GM23338 (cell line): Measurements from ENCODE around the gene SPECC1. TPM values are rescaled to one million over a fixed set of nuclear protein-coding genes. Genes with fewer than 3 reads are reported as not detected.

Experiments
- ATAC-seq: fragments of 200-7000 bp; cut with Tn5 transposase; 3 replicates; pipeline ENCODE4 v1.9.1; 2020
- DNase-seq: peaks from one replicate; pipeline ENCODE4 v3.0.0-alpha.2; 2015; ENCODE audit warnings: low spot score
- H2AFZ ChIP-seq: fragments of 200-600 bp; sonication (generic); 2 replicates; pipeline ENCODE4 v1.8.0; 2016; ENCODE audit warnings: antibody characterized with exemption, mild to moderate bottlenecking, moderate library complexity
- H3F3A ChIP-seq: fragments of 200-600 bp; sonication (generic); replicated peaks from 2 replicates; pipeline ENCODE4 v1.8.0; 2017; ENCODE audit warnings: antibody characterized with exemption, mixed run types, low read depth
- H3K27ac ChIP-seq: fragments of 200-600 bp; sonication (generic); 2 replicates; pipeline ENCODE4 v1.6.1; 2016; ENCODE audit warnings: low read depth
- H3K27me3 ChIP-seq: fragments of 200-600 bp; sonication (generic); 2 replicates; pipeline ENCODE4 v1.8.0; 2016; ENCODE audit warnings: mild to moderate bottlenecking, mixed run types, moderate library complexity; ENCODE audit not compliant: insufficient read depth
- H3K36me3 ChIP-seq: fragments of 200-600 bp; sonication (generic); 2 replicates; pipeline ENCODE4 v1.8.0; 2016; ENCODE audit warnings: mild to moderate bottlenecking; ENCODE audit not compliant: insufficient read depth
- H3K4me1 ChIP-seq: fragments of 200-600 bp; sonication (generic); 2 replicates; pipeline ENCODE4 v1.8.0; 2016; ENCODE audit warnings: mild to moderate bottlenecking, moderate library complexity; ENCODE audit not compliant: insufficient read depth
- H3K4me2 ChIP-seq: fragments of 200-600 bp; sonication (generic); 2 replicates; pipeline ENCODE4 v1.7.1; 2017; ENCODE audit warnings: mixed run types
- H3K4me3 ChIP-seq: fragments of 200-600 bp; sonication (generic); 2 replicates; pipeline ENCODE4 v1.6.1; 2016; ENCODE audit warnings: mixed run types
- H3K79me2 ChIP-seq: fragments of 200-600 bp; sonication (generic); replicated peaks from 2 replicates; pipeline ENCODE4 v1.8.0; 2017; ENCODE audit warnings: mild to moderate bottlenecking; ENCODE audit not compliant: insufficient read depth
- H3K9me2 ChIP-seq: fragments of 200-600 bp; sonication (generic); 2 replicates; pipeline ENCODE4 v1.8.0; 2017; ENCODE audit not compliant: insufficient read depth
- H4K20me1 ChIP-seq: fragments of 200-600 bp; sonication (generic); replicated peaks from 2 replicates; pipeline ENCODE4 v1.8.0; 2017; ENCODE audit warnings: mild to moderate bottlenecking; ENCODE audit not compliant: insufficient read depth
- H3K27ac Mint-ChIP-seq: 2 replicates; pipeline ENCODE4 v1.8.0; 2020; ENCODE audit warnings: inconsistent platforms, mild to moderate bottlenecking, moderate library complexity, mixed read lengths
- H3K27me3 Mint-ChIP-seq: 3 replicates; pipeline ENCODE4 v1.8.0; 2022; ENCODE audit warnings: low read depth, mild to moderate bottlenecking, moderate library complexity, mixed read lengths, inconsistent platforms; ENCODE audit not compliant: insufficient read depth, poor library complexity
- H3K36me3 Mint-ChIP-seq: 3 replicates; pipeline ENCODE4 v1.8.0; 2021; ENCODE audit warnings: low read depth, mild to moderate bottlenecking, inconsistent platforms, moderate library complexity, mixed read lengths
- H3K4me1 Mint-ChIP-seq: 3 replicates; pipeline ENCODE4 v1.8.0; 2020; ENCODE audit warnings: mild to moderate bottlenecking, inconsistent platforms, mixed read lengths
- H3K4me3 Mint-ChIP-seq: 3 replicates; pipeline ENCODE4 v1.8.0; 2021; ENCODE audit warnings: moderate library complexity, mild to moderate bottlenecking, inconsistent platforms, mixed read lengths
- H3K9me3 Mint-ChIP-seq: 3 replicates; pipeline ENCODE4 v1.8.0; 2020; ENCODE audit warnings: moderate library complexity, mild to moderate bottlenecking, inconsistent platforms, mixed read lengths
- CREB1 ChIP-seq: fragments of 250-450 bp; sonication (Bioruptor Pico); IDR thresholded peaks from 2 replicates; pipeline ENCODE4 v1.5.0; 2020; ENCODE audit warnings: low read depth, mild to moderate bottlenecking, moderate library complexity
- CTCF ChIP-seq, 2 experiments: fragments of 200-600 bp in 1 of 2; sonication (generic) in 1 of 2; conservative IDR thresholded peaks; 2 replicates each; pipeline versions ENCODE4 v1.5.1 to v1.6.1; 2016 to 2017; ENCODE audit warnings: antibody characterized with exemption in 2 of 2, low read depth in 2 of 2, mild to moderate bottlenecking in 2 of 2, moderate library complexity in 1 of 2
- ETS1 ChIP-seq: IDR thresholded peaks from 2 replicates; pipeline ENCODE4 v1.6.1; 2016; ENCODE audit warnings: antibody characterized with exemption
- EZH2 ChIP-seq: fragments of 200-600 bp; sonication (generic); IDR thresholded peaks from one replicate; pipeline ENCODE4 v1.8.0; 2017; ENCODE audit warnings: antibody characterized with exemption, mild to moderate bottlenecking, low read depth; ENCODE audit not compliant: unreplicated experiment
- EZH2phosphoT487 ChIP-seq: fragments of 200-600 bp; sonication (generic); IDR thresholded peaks from one replicate; pipeline ENCODE4 v1.8.1; 2018; ENCODE audit warnings: antibody characterized with exemption; ENCODE audit not compliant: unreplicated experiment
- JUNB ChIP-seq: IDR thresholded peaks from one replicate; pipeline ENCODE4 v1.6.1; 2016; ENCODE audit warnings: antibody characterized with exemption; ENCODE audit not compliant: unreplicated experiment
- NANOG ChIP-seq: IDR thresholded peaks from 2 replicates; pipeline ENCODE4 v1.6.1; 2016; ENCODE audit warnings: antibody characterized with exemption, borderline replicate concordance
- POLR2AphosphoS5 ChIP-seq: IDR thresholded peaks from 2 replicates; pipeline ENCODE4 v1.6.1; 2016; ENCODE audit warnings: antibody characterized with exemption, low read depth
- REST ChIP-seq: IDR thresholded peaks from one replicate; pipeline ENCODE4 v1.6.1; 2018; ENCODE audit warnings: antibody characterized with exemption; ENCODE audit not compliant: unreplicated experiment
- STAT1 ChIP-seq: IDR thresholded peaks from one replicate; pipeline ENCODE4 v1.6.1; 2016; ENCODE audit warnings: antibody characterized with exemption; ENCODE audit not compliant: unreplicated experiment
- ZNF114 ChIP-seq: fragments of 250-450 bp; sonication (Bioruptor Pico); IDR thresholded peaks from 2 replicates; pipeline ENCODE4 v1.5.0; 2020; ENCODE audit warnings: mild to moderate bottlenecking, moderate library complexity
- ZNF331 ChIP-seq: fragments of 250-450 bp; sonication (Bioruptor Pico); IDR thresholded peaks from 2 replicates; pipeline ENCODE4 v1.5.0; 2020; ENCODE audit warnings: low read depth, mild to moderate bottlenecking, moderate library complexity
- ZNF462 ChIP-seq: fragments of 250-450 bp; sonication (Bioruptor Pico); IDR thresholded peaks from 2 replicates; pipeline ENCODE4 v1.5.0; 2020; ENCODE audit warnings: mild to moderate bottlenecking, moderate library complexity
- polyA plus RNA-seq: library from polyadenylated mRNA; unstranded; fragments of >200 nt; fragmentation: Nextera tagmentation; extraction: Ambion mirVana; gene quantifications from 2 replicates; pipeline ENCODE4 v1.2.1, GENCODE V29; 2016
- total RNA-seq: library from RNA; depleted of rRNA; stranded (reverse); fragments of >200 nt; shearing (Covaris generic); gene quantifications from 2 replicates; pipeline ENCODE4 v1.2.3, GENCODE V29; 2014

Gene SPECC1
- total and polyA plus RNA-seq, 2 experiments from 2014 or later = 42.6 to 101 TPM

GRCh38 chr17:20313891-20314290, 304.7 kb downstream of the SPECC1 start:
- peaks cover 18% of the 10 kb centered on the region for H3K36me3 Mint-ChIP-seq
- no peak for ATAC-seq
- no peak overlapping the region for H3K27ac Mint-ChIP-seq
- no peaks in the 10 kb centered on the region; the same call in 1 of the 2 replicates for H4K20me1 ChIP-seq
- TF ChIP-seq ZNF462 (no peak), CREB1 (CRISPR knock-in tag) (no peak), STAT1 (no peak), REST (no peak), JUNB (no peak), EZH2 (no peak), ETS1 (no peak), NANOG (no peak), EZH2phosphoT487 (no peak), ZNF114 (no peak), POLR2AphosphoS5 (no peak), ZNF331 (no peak), CTCF (conservative IDR thresholded peaks at IDR 0.05; ENCODE audit: low read depth in 2 of 2) (no peak)
- no peak overlapping the region for H3K4me3 ChIP-seq
- no peaks in the 10 kb centered on the region; the same call in 2 of the 3 replicates for H3K9me3 Mint-ChIP-seq
- no peak overlapping the region for H3K4me2 ChIP-seq
- DNase-seq = no peak
- no peaks in the 10 kb centered on the region for H3K4me1 ChIP-seq
- H3F3A ChIP-seq = no peaks in the 10 kb centered on the region
- H3K4me1 Mint-ChIP-seq = peaks cover 2% of the 10 kb centered on the region; the same call in 1 of the 3 replicates
- 0 out of 2 replicates have a peak, but pooled peaks cover 2% of the 10 kb centered on the region for H3K36me3 ChIP-seq
- no peaks in the 10 kb centered on the region for H3K9me2 ChIP-seq
- H3K27ac ChIP-seq = no peak overlapping the region
- H3K4me3 Mint-ChIP-seq = no peak overlapping the region
- H3K27me3 ChIP-seq = no peaks in the 10 kb centered on the region
- H3K79me2 ChIP-seq = no peaks in the 10 kb centered on the region
- H3K27me3 Mint-ChIP-seq = peaks cover 5% of the 10 kb centered on the region
- H2AFZ ChIP-seq = no peak overlapping the region
